Fibroblast of pulmonary artery (primary cell): ENCODE data around the gene PHAF1.

Source experiments
- DNase-seq: peaks from one replicate; pipeline ENCODE4 v3.0.0-alpha.2; 2010; ENCODE audit warnings: low read depth
- H3K4me3 ChIP-seq: replicated peaks from 2 replicates; pipeline ENCODE4 v1.5.1; 2011; ENCODE audit warnings: low read depth, mild to moderate bottlenecking, control low read depth, low read length, moderate library complexity
- CTCF ChIP-seq: IDR thresholded peaks from 2 replicates; pipeline ENCODE4 v1.5.1; 2011; ENCODE audit warnings: mild to moderate bottlenecking, control low read depth, low read length, inconsistent platforms; ENCODE audit errors: missing control alignments

PHAF1 gene

GRCh38 chr16:67173323-67173722, 63.6 kb downstream of the PHAF1 start:
- H3K4me3 ChIP-seq = peak overlapping the region; percentile 52
- no peak for TF ChIP-seq CTCF
- DNase-seq = no peak

GRCh38 chr16:67173808-67174705, 64.3 kb downstream of the PHAF1 start:
- peak overlapping the region; percentile 52 for H3K4me3 ChIP-seq
- DNase-seq = peak; percentile 85
- peak; percentile 27 for TF ChIP-seq CTCF

GRCh38 chr16:67174706-67175231, 65.0 kb downstream of the PHAF1 start:
- DNase-seq = no peak
- peak overlapping the region; percentile 52 for H3K4me3 ChIP-seq
- no peak for TF ChIP-seq CTCF

GRCh38 chr16:67176662-67177061, 66.9 kb downstream of the PHAF1 start:
- TF ChIP-seq CTCF = no peak
- no peak for DNase-seq
- H3K4me3 ChIP-seq = no peak overlapping the region

- H3K4me3 ChIP-seq = peak overlapping the region; percentile 17
- no peak for TF ChIP-seq CTCF
- peak; percentile 59 for DNase-seq
Observed at GRCh38 chr16:67177743-67178699, 68.3 kb downstream of the PHAF1 start.

GRCh38 chr16:67179421-67180080, 69.8 kb downstream of the PHAF1 start:
- no peak overlapping the region for H3K4me3 ChIP-seq
- no peak for DNase-seq
- TF ChIP-seq CTCF = no peak
